ENCODE measurements around the gene CRLF1. TPM values are rescaled to one million over a fixed set of nuclear protein-coding genes. Genes with fewer than 3 reads are reported as not detected.
A peak's percentile ranks its signal among the peaks of the same experiment; 100 is the strongest.

CRLF1 gene
- total RNA-seq, 1 donor from 2014 or later, result 55.3 TPM

GRCh38 chr19:18617562-18617961 lies 11.0 kb upstream of the CRLF1 start:
- no peak for TF ChIP-seq CTCF (IDR thresholded peaks at IDR 0.05; ENCODE audit: partially characterized antibody, unreplicated experiment)
- Mint-ChIP-seq H3K4me3 (ENCODE audit: unreplicated experiment) (no peak overlapping the region), H3K27me3 (ENCODE audit: unreplicated experiment) (peaks cover 9% of the 10 kb centered on the region), H3K4me1 (ENCODE audit: low read depth, unreplicated experiment) (no peaks in the 10 kb centered on the region), H3K27ac (ENCODE audit: unreplicated experiment) (no peak overlapping the region), H3K36me3 (ENCODE audit: unreplicated experiment) (peaks cover 12% of the 10 kb centered on the region), H3K9me3 (ENCODE audit: unreplicated experiment) (peaks cover 1% of the 10 kb centered on the region)
- DNase-seq, result no peak

- DNase-seq, result no peak
- H3K27me3 Mint-ChIP-seq (ENCODE audit: unreplicated experiment), result peaks cover 18% of the 10 kb centered on the region
- no peak overlapping the region for H3K4me3 Mint-ChIP-seq (ENCODE audit: unreplicated experiment)
- TF ChIP-seq CTCF (IDR thresholded peaks at IDR 0.05; ENCODE audit: partially characterized antibody, unreplicated experiment), result no peak
- peaks cover 1% of the 10 kb centered on the region for H3K9me3 Mint-ChIP-seq (ENCODE audit: unreplicated experiment)
- H3K36me3 Mint-ChIP-seq (ENCODE audit: unreplicated experiment), result peaks cover 12% of the 10 kb centered on the region
- no peak overlapping the region for H3K27ac Mint-ChIP-seq (ENCODE audit: unreplicated experiment)
- peaks cover 6% of the 10 kb centered on the region for H3K4me1 Mint-ChIP-seq (ENCODE audit: low read depth, unreplicated experiment)
Measured at GRCh38 chr19:18616023-18616422, 9.4 kb upstream of the CRLF1 start.

GRCh38 chr19:18613589-18614234 lies 7.1 kb upstream of the CRLF1 start:
- Mint-ChIP-seq H3K27me3 (ENCODE audit: unreplicated experiment) (peaks cover 29% of the 10 kb centered on the region), H3K27ac (ENCODE audit: unreplicated experiment) (no peak overlapping the region), H3K4me1 (ENCODE audit: low read depth, unreplicated experiment) (peaks cover 7% of the 10 kb centered on the region), H3K9me3 (ENCODE audit: unreplicated experiment) (peaks cover 3% of the 10 kb centered on the region), H3K4me3 (ENCODE audit: unreplicated experiment) (peak overlapping the region; percentile 86), H3K36me3 (ENCODE audit: unreplicated experiment) (peaks cover 12% of the 10 kb centered on the region)
- no peak for TF ChIP-seq CTCF (IDR thresholded peaks at IDR 0.05; ENCODE audit: partially characterized antibody, unreplicated experiment)
- peak; percentile 66 for DNase-seq

- peaks cover 34% of the 10 kb centered on the region for H3K27me3 Mint-ChIP-seq (ENCODE audit: unreplicated experiment)
- H3K36me3 Mint-ChIP-seq (ENCODE audit: unreplicated experiment), result peaks cover 11% of the 10 kb centered on the region
- H3K27ac Mint-ChIP-seq (ENCODE audit: unreplicated experiment), result peak within 1 kb of the TSS; percentile 48
- H3K4me3 Mint-ChIP-seq (ENCODE audit: unreplicated experiment), result peak within 1 kb of the TSS; percentile 86
- H3K9me3 Mint-ChIP-seq (ENCODE audit: unreplicated experiment), result peaks cover 4% of the 10 kb centered on the region
- TF ChIP-seq CTCF (IDR thresholded peaks at IDR 0.05; ENCODE audit: partially characterized antibody, unreplicated experiment), result no peak
- H3K4me1 Mint-ChIP-seq (ENCODE audit: low read depth, unreplicated experiment), result peaks cover 10% of the 10 kb centered on the region
- DNase-seq, result peak; percentile 82
Measured at GRCh38 chr19:18612772-18613588, 6.4 kb upstream of the CRLF1 start, which contains the start of gene TMEM59L. TMEM59L (plus strand) TSS chr19:18612870; CDS start chr19:18612959, 89 bp downstream.

Data from glutamatergic neuron (in vitro differentiated cells).